GM19043 (cell line): ENCODE data around the gene NRDC.

ENCODE experiments used
- ATAC-seq: cut with Tn5 transposase; IDR thresholded peaks from one replicate; pipeline ENCODE4 v1.9.1; 2021; ENCODE audit warnings: low read depth; ENCODE audit not compliant: unreplicated experiment

The NRDC gene

GRCh38 chr1:51878616-51879336 is at the start of gene NRDC:
TSS of gene NRDC (minus strand) at chr1:51878727. CDS start at chr1:51878615, 112 bp downstream.
- ATAC-seq = peak; percentile 97

GRCh38 chr1:51927029-51927428 is 48.5 kb upstream of the NRDC start:
- ATAC-seq = no peak

DNA sequence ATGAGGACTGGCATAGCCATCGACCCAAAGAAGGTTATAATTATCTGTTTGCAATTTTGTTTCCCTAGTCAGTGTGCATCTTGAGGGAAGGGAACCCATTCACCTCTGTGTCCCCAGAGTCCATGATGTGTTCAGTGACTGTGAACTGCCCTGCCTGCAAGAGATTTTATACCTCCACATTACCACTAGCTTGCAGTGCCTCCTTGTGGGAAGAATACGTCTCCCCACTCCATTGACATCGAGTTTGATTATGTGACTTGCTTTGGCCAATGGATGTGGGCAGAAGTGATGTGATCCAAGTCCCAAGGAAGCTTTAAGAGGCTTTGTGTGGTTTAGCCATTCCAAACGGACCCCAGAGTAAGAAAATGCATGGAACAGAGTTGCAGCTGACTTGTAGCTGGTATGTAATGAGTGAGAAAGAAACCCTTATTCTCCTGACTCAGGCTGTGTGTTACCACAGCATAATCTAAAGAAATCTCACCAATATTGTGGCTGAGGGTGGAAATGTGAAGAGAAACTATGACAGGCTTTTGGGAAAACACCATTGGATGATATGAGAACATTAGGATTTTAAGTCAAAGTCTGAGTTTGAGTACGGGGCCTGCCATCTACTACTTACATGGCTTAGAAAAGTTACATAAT is 47.8 kb upstream of the NRDC start:
- no peak for ATAC-seq

GRCh38 chr1:51924455-51924854 is 45.9 kb upstream of the NRDC start:
- no peak for ATAC-seq

GRCh38 chr1:51922040-51922439 is 43.5 kb upstream of the NRDC start:
- no peak for ATAC-seq

- ATAC-seq = no peak
Measured at GRCh38 chr1:51920130-51920529, 41.6 kb upstream of the NRDC start.

DNA sequence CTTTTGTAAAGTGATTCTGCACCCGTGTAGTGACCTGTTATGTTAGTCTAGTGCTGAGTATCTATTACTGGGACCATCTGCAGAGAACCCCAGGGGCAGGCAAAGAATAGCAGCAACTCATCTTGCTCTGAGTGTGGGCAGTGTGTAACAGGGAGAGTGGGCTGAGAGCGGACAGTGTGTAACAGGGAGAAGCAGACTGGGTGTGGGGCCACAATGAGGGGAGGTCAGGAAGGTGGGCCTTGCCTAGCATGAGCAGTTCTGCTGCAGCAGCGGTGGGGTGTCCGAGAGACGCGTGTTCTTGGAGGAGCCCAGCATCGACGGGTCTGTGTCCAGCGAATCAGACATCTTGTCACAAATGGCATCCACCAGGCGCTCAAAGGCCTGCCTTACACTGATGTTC is 41.2 kb upstream of the NRDC start:
- ATAC-seq = no peak

- ATAC-seq = no peak
Measured at GRCh38 chr1:51916587-51917405, 38.3 kb upstream of the NRDC start.

GRCh38 chr1:51915951-51916350 is 37.4 kb upstream of the NRDC start:
- ATAC-seq = no peak

DNA sequence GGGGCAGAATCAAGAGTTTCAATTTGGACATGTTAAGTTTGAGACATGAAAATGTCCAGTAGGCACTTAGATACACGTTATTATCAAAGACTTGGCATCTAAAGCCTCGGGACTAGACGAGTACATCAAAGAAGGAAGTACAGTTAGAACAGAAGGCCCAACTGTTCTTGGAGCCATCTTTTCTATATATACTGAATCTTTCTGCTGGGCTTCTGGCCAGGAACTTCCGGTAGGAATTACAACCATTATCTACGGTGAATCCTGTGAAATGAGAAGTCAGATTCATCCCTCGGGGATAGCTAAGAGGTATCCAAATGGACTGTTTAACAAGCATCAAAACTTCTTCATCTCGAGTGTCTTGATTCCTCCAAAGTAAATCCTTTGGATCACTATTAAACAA is 34.4 kb upstream of the NRDC start:
- ATAC-seq = no peak

- no peak for ATAC-seq
Measured at GRCh38 chr1:51910221-51911000, 31.9 kb upstream of the NRDC start.

DNA sequence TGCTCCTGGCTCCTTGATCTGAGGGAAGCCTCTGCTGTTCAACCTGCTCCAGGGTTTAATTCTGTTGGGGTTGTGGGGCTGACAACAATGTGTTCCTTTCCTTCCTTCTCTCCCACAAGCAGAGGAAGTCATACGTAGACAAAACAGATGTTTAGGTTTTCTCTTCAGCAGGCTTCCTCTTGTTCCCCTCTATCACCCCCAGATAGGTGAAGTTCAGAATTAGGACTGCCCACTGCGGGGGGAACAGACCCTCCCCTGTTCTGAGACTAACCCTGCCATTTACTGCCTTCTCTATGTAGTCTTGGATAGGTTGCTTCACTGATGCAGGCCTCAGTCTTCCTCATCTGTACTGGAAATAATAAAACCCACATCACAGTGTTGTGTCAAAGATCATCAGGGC is 30.0 kb upstream of the NRDC start:
- ATAC-seq = no peak

DNA sequence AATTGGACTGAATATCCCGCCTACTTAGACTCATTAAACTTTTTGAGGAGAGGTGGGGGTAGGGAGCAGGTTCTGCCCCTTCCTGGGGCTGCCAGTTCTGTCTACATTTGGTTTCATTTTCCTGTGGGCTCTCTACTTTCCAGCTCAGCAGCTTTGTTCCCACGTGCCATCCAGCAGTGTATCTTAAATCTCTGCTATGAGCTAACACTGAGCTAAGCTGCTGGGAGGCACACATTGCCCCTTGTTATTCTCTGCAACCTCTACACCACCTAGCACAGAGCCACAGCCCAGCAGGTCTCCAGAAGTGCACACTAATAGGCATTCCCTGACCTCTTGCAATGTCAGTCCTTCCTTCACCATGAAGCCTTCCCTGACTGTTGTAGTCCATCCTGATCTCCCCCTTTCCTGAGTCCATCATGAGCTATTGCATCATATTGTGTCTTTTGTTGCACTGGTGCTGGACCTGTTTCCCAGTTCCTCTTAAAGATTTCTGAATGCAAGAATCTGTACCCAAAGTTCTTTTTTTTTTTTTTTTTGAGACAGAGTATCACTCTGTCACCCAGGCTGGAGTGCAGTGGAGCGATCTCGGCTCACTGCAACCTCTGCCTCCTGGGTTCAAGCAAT is 28.7 kb upstream of the NRDC start:
- no peak for ATAC-seq

DNA sequence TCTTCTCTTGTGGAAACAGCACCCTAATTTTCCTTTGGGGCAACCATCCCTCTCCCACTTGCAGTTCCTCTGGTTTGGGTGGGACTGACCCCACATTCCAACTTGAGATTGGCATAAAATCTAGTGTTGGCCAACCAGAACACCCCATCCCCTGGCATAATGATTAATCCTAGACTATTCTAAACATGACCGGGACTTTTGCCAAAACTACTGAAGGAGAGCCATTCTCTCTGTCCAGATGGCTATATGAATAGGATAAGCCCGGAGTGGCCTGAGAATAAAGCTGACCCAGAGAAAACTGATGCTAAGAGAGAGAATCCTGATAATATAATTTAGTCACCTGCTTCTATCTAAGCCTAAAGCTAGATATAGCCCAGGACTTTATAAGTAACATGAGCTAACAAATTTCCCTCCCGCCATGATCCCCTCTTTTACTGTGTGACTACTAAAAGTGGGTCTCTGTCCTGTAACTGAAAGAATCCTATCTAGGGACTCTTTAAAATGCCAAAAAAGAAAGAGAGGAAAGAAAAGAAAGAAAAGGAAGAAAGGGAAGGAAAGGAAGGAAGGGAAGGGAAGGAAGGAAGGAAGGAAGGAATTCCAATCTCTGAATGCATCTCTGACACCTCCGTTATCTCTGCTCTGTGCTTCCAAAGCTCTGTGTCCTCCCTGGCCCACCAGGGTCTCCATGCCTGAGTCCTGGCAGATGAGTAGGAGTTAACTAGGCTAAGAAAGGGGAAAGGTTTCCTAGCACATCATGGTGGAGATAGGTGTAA is 28.0 kb upstream of the NRDC start:
- ATAC-seq = no peak

DNA sequence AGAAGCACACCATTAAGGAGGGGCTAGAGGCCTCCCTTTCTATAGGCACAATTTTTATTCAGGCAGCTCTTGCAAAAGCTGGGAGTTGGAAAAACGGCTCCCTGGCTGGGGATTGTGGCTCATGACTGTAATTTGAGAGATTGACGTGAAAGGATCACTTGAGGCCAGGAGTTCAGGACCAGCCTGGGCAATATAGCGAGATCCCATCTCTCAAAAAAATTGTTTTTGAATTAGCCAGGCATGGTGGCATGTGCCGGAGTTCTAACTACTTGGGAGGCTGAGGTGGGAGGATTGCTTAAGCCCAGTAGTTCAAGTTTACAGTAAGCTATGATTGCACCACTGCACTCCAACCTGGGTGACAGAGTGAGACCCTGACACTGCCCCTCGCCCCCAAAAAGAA is 23.9 kb upstream of the NRDC start:
- no peak for ATAC-seq

- no peak for ATAC-seq
Measured at GRCh38 chr1:51901151-51901550, 22.6 kb upstream of the NRDC start.

GRCh38 chr1:51899022-51899421 is 20.5 kb upstream of the NRDC start:
- ATAC-seq = no peak

DNA sequence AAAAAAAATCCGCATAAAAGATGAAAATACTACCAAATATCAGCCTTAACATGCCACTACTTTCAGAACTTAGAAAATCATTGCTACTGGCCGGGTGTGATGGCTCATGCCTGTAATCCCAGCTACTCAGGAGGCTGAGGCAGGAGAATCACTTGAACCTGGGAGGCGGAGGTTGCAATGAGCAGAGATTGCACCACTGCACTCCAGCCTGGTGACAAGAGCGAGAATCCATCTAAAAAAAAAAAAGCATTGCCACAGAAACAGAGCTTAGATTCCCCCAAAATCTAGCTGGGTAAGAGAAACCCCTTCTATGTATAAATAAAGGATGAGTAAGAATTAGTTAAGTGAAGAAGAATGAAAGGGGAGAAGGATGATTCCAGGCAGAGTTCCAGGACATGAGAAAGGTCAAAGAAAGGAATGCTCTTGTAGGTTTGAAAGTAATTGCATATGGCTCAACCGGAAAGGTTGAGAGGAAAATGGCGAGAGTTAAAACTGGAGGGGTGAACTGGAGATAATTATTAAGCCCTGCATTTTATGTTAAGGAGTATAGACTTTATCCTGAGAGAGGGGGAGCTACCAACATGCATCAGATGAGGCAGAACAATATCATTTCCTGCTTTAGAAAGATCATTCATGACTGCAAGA is 19.7 kb upstream of the NRDC start:
- no peak for ATAC-seq

DNA sequence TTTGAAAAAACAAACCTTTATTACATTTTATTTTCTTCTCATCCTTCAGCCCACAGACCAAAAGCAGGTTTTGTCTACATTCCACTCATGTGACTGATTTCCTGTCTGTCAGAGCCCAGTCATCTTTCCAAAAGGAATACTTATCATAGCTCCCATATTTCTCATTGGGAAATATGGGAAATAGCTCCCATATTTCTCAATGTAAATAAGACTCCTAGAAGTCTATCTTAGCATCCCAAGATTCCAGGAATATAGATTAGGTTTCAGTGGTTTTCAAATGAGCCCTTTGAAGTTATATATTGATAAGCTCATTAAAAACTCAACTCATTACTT is 19.1 kb upstream of the NRDC start:
- no peak for ATAC-seq
